ENCODE results near the gene REXO4. TPM values are rescaled to one million over a fixed set of nuclear protein-coding genes. Genes with fewer than 3 reads are reported as not detected.

REXO4 gene
- total RNA-seq, 1 donor from 2014 or later = 33.3 TPM

DNA sequence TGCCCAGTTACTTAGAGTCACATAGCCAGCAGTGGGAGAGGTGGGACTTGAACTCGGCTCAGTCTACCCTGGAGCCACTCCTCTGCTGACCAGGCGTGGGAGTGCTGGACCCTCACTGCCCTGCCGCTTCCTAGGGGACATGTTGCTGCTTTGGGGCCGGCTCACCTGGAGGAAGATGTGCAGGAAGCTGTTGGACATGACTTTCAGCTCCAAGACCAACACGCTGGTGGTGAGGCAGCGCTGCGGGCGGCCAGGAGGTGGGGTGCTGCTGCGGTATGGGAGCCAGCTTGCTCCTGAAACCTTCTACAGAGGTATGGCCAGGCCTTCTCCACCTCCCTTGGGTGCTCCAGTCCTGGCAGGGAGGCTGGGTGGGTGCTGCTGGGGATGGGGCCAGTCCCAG lies 38.6 kb upstream of the REXO4 start:
- TF ChIP-seq, protein P1, sequence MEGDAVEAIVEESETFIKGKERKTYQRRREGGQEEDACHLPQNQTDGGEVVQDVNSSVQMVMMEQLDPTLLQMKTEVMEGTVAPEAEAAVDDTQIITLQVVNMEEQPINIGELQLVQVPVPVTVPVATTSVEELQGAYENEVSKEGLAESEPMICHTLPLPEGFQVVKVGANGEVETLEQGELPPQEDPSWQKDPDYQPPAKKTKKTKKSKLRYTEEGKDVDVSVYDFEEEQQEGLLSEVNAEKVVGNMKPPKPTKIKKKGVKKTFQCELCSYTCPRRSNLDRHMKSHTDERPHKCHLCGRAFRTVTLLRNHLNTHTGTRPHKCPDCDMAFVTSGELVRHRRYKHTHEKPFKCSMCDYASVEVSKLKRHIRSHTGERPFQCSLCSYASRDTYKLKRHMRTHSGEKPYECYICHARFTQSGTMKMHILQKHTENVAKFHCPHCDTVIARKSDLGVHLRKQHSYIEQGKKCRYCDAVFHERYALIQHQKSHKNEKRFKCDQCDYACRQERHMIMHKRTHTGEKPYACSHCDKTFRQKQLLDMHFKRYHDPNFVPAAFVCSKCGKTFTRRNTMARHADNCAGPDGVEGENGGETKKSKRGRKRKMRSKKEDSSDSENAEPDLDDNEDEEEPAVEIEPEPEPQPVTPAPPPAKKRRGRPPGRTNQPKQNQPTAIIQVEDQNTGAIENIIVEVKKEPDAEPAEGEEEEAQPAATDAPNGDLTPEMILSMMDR (IDR thresholded peaks at IDR 0.05) = no peak
- Mint-ChIP-seq H3K27me3 (no peaks in the 10 kb centered on the region), H3K9me3 (no peaks in the 10 kb centered on the region), H3K4me3 (no peak overlapping the region), H3K27ac (no peak overlapping the region), H3K36me3 (ENCODE audit: low read depth) (no peaks in the 10 kb centered on the region), H3K4me1 (peaks cover 15% of the 10 kb centered on the region)
- ATAC-seq (ENCODE audit: low read depth) = no peak
- ChIA-PET POLR2A (no interaction called here), CTCF (no interaction called here)
- DNase-seq = no peak
- intact Hi-C loops (cut with micrococcal nuclease) = no loop called here

DNA sequence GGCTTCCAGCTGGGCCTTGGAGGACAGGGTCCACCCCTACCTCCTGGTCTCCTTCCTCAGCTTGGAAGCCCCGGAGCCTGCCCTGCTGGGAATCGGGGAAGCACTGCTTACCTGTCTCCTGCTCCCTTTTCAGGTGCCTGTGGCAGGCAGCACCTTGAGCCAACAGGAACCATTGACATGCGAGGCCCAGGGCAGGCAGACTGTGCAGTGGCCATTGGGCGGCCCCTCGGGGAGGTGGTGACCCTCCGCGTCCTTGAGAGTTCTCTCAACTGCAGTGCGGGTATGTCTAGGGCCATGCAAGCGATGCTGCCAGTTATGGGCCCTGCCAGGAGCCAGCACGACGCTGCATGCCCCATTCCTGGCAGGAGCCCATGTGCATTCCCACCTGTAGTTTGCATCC lies 38.1 kb upstream of the REXO4 start:
- no peak for ATAC-seq (ENCODE audit: low read depth)
- POLR2A ChIA-PET = no interaction called here
- Mint-ChIP-seq H3K27me3 (no peaks in the 10 kb centered on the region), H3K4me1 (peaks cover 10% of the 10 kb centered on the region), H3K27ac (no peak overlapping the region), H3K9me3 (no peaks in the 10 kb centered on the region), H3K36me3 (ENCODE audit: low read depth) (no peaks in the 10 kb centered on the region), H3K4me3 (no peak overlapping the region)
- CTCF ChIA-PET = no interaction called here
- intact Hi-C loops (cut with micrococcal nuclease) = no loop called here
- no peak for DNase-seq
- TF ChIP-seq, protein P1 (IDR thresholded peaks at IDR 0.05) = no peak

DNA sequence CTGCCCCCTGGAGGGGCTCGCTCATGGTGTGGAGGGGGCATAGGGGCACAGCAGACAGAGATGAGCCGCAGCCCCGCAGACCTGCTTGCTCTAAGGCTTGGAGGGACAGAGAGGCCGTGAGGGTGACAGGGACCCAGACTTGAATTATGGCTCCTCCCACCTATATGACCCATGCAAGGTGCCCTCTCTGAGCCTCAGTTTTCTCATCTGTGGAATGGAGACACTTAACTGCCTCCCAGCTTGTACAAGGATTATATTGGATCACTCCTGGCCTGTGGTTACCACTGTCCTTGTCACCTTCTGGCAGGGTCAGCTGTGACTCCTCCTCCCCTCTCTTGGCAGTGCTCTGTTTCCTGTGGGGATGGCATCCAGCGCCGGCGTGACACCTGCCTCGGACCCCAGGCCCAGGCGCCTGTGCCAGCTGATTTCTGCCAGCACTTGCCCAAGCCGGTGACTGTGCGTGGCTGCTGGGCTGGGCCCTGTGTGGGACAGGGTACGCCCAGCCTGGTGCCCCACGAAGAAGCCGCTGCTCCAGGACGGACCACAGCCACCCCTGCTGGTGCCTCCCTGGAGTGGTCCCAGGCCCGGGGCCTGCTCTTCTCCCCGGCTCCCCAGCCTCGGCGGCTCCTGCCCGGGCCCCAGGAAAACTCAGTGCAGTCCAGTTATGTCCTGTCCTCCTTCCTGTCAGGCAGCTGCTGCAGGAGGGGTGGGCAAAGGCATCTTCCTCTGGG lies 37.3 kb upstream of the REXO4 start:
- DNase-seq = no peak
- ChIA-PET POLR2A (no interaction called here), CTCF (no interaction called here)
- intact Hi-C loops (cut with micrococcal nuclease) = no loop called here
- Mint-ChIP-seq H3K27me3 (no peaks in the 10 kb centered on the region), H3K4me3 (no peak overlapping the region), H3K9me3 (no peaks in the 10 kb centered on the region), H3K4me1 (peaks cover 4% of the 10 kb centered on the region), H3K36me3 (ENCODE audit: low read depth) (no peaks in the 10 kb centered on the region), H3K27ac (no peak overlapping the region)
- TF ChIP-seq, protein P1 (IDR thresholded peaks at IDR 0.05) = no peak
- no peak for ATAC-seq (ENCODE audit: low read depth)

DNA sequence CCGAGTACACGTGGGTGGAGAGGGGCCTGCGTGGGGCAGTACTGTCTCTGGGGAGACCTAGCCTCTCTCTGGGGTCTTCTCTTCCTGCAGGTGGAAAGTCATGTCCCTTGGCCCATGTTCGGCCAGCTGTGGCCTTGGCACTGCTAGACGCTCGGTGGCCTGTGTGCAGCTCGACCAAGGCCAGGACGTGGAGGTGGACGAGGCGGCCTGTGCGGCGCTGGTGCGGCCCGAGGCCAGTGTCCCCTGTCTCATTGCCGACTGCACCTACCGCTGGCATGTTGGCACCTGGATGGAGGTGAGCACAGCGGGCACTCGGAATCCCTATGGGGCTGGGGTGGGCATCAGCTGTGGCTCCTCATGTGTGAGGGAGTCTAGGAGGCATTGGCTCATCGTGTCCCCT lies 36.5 kb upstream of the REXO4 start:
- no peak for DNase-seq
- Mint-ChIP-seq H3K4me3 (no peak overlapping the region), H3K27me3 (no peaks in the 10 kb centered on the region), H3K4me1 (peaks cover 3% of the 10 kb centered on the region), H3K36me3 (ENCODE audit: low read depth) (no peaks in the 10 kb centered on the region), H3K27ac (no peak overlapping the region), H3K9me3 (no peaks in the 10 kb centered on the region)
- TF ChIP-seq, protein P1 (IDR thresholded peaks at IDR 0.05) = no peak
- ATAC-seq (ENCODE audit: low read depth) = no peak
- POLR2A ChIA-PET = no interaction called here
- intact Hi-C loops (cut with micrococcal nuclease) = no loop called here
- CTCF ChIA-PET = no interaction called here

DNA sequence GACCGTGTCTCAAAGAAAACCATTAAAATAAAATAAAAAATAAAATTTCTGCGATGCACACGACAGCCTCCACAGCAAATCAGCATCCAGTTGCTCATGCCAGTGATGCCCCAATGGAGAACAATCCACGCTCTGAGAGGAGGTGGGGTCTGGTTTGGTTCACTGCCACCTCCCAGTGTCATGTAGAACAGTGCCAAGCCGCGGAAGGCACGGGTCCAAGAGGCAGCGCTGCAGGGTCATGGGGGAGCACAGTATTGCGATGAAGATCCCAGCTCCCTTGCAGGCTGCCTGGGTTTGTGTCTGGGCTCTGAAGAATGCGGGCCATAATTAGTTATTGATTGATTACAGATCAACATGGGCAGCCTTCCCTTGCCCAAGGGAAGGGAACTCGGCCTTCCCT lies 35.8 kb upstream of the REXO4 start:
- Mint-ChIP-seq H3K4me3 (no peak overlapping the region), H3K27ac (no peak overlapping the region), H3K9me3 (no peaks in the 10 kb centered on the region), H3K36me3 (ENCODE audit: low read depth) (no peaks in the 10 kb centered on the region), H3K4me1 (no peaks in the 10 kb centered on the region), H3K27me3 (no peaks in the 10 kb centered on the region)
- TF ChIP-seq, protein P1 (IDR thresholded peaks at IDR 0.05) = no peak
- ATAC-seq (ENCODE audit: low read depth) = no peak
- ChIA-PET CTCF (no interaction called here), POLR2A (no interaction called here)
- DNase-seq = no peak
- intact Hi-C loops (cut with micrococcal nuclease) = no loop called here

All from activated B cell treated with CpG ODN at 0.5 μM for 24 hours (primary cell).